Measurements from ENCODE around the gene CLIC3.

Gene CLIC3

GRCh38 chr9:137013571-137013940 is 17.2 kb upstream of the CLIC3 start:
- Histone ChIP-seq H3K4me1 (ENCODE audit: control insufficient read depth, insufficient read depth, low read length) (no peaks in the 10 kb centered on the region), H3K9me3 (ENCODE audit: control insufficient read depth, insufficient read depth, low read length) (no peaks in the 10 kb centered on the region), H3K27me3 (ENCODE audit: control insufficient read depth, insufficient read depth, low read length) (no peaks in the 10 kb centered on the region), H3K9ac (ENCODE audit: low read depth, low read length) (no peak overlapping the region), H3K4me3 (ENCODE audit: low read depth, low read length) (no peak overlapping the region), H3K36me3 (ENCODE audit: control insufficient read depth, insufficient read depth, low read length) (peaks cover 3% of the 10 kb centered on the region)

- Histone ChIP-seq H3K4me3 (ENCODE audit: low read depth, low read length) (no peak overlapping the region), H3K36me3 (ENCODE audit: control insufficient read depth, insufficient read depth, low read length) (peaks cover 6% of the 10 kb centered on the region), H3K9ac (ENCODE audit: low read depth, low read length) (no peak overlapping the region), H3K4me1 (ENCODE audit: control insufficient read depth, insufficient read depth, low read length) (no peaks in the 10 kb centered on the region), H3K27me3 (ENCODE audit: control insufficient read depth, insufficient read depth, low read length) (no peaks in the 10 kb centered on the region), H3K9me3 (ENCODE audit: control insufficient read depth, insufficient read depth, low read length) (no peaks in the 10 kb centered on the region)
Observed at GRCh38 chr9:137012694-137013570, 16.6 kb upstream of the CLIC3 start.

GRCh38 chr9:137011907-137012675 is 15.7 kb upstream of the CLIC3 start:
- Histone ChIP-seq H3K4me3 (ENCODE audit: low read depth, low read length) (no peak overlapping the region), H3K9me3 (ENCODE audit: control insufficient read depth, insufficient read depth, low read length) (no peaks in the 10 kb centered on the region), H3K9ac (ENCODE audit: low read depth, low read length) (no peak overlapping the region), H3K27me3 (ENCODE audit: control insufficient read depth, insufficient read depth, low read length) (no peaks in the 10 kb centered on the region), H3K36me3 (ENCODE audit: control insufficient read depth, insufficient read depth, low read length) (peaks cover 6% of the 10 kb centered on the region), H3K4me1 (ENCODE audit: control insufficient read depth, insufficient read depth, low read length) (no peaks in the 10 kb centered on the region)

GRCh38 chr9:137011156-137011555 is 14.8 kb upstream of the CLIC3 start:
- no peaks in the 10 kb centered on the region for H3K27me3 ChIP-seq (ENCODE audit: control insufficient read depth, insufficient read depth, low read length)
- H3K4me3 ChIP-seq (ENCODE audit: low read depth, low read length): no peak overlapping the region
- no peak overlapping the region for H3K9ac ChIP-seq (ENCODE audit: low read depth, low read length)
- H3K36me3 ChIP-seq (ENCODE audit: control insufficient read depth, insufficient read depth, low read length): peaks cover 6% of the 10 kb centered on the region
- H3K4me1 ChIP-seq (ENCODE audit: control insufficient read depth, insufficient read depth, low read length): no peaks in the 10 kb centered on the region
- no peaks in the 10 kb centered on the region for H3K9me3 ChIP-seq (ENCODE audit: control insufficient read depth, insufficient read depth, low read length)

- Histone ChIP-seq H3K4me3 (ENCODE audit: low read depth, low read length) (no peak overlapping the region), H3K36me3 (ENCODE audit: control insufficient read depth, insufficient read depth, low read length) (peaks cover 6% of the 10 kb centered on the region), H3K9ac (ENCODE audit: low read depth, low read length) (no peak overlapping the region), H3K27me3 (ENCODE audit: control insufficient read depth, insufficient read depth, low read length) (no peaks in the 10 kb centered on the region), H3K9me3 (ENCODE audit: control insufficient read depth, insufficient read depth, low read length) (no peaks in the 10 kb centered on the region), H3K4me1 (ENCODE audit: control insufficient read depth, insufficient read depth, low read length) (no peaks in the 10 kb centered on the region)
Observed at GRCh38 chr9:137009938-137010732, 13.8 kb upstream of the CLIC3 start.

GRCh38 chr9:137009217-137009616 is 12.8 kb upstream of the CLIC3 start:
- H3K27me3 ChIP-seq (ENCODE audit: control insufficient read depth, insufficient read depth, low read length): no peaks in the 10 kb centered on the region
- H3K9me3 ChIP-seq (ENCODE audit: control insufficient read depth, insufficient read depth, low read length): no peaks in the 10 kb centered on the region
- peaks cover 6% of the 10 kb centered on the region for H3K36me3 ChIP-seq (ENCODE audit: control insufficient read depth, insufficient read depth, low read length)
- no peak overlapping the region for H3K9ac ChIP-seq (ENCODE audit: low read depth, low read length)
- H3K4me3 ChIP-seq (ENCODE audit: low read depth, low read length): no peak overlapping the region
- no peaks in the 10 kb centered on the region for H3K4me1 ChIP-seq (ENCODE audit: control insufficient read depth, insufficient read depth, low read length)

GRCh38 chr9:137008312-137008711 is 11.9 kb upstream of the CLIC3 start:
- H3K36me3 ChIP-seq (ENCODE audit: control insufficient read depth, insufficient read depth, low read length): peaks cover 6% of the 10 kb centered on the region
- no peak overlapping the region for H3K4me3 ChIP-seq (ENCODE audit: low read depth, low read length)
- no peaks in the 10 kb centered on the region for H3K4me1 ChIP-seq (ENCODE audit: control insufficient read depth, insufficient read depth, low read length)
- no peaks in the 10 kb centered on the region for H3K9me3 ChIP-seq (ENCODE audit: control insufficient read depth, insufficient read depth, low read length)
- H3K9ac ChIP-seq (ENCODE audit: low read depth, low read length): no peak overlapping the region
- no peaks in the 10 kb centered on the region for H3K27me3 ChIP-seq (ENCODE audit: control insufficient read depth, insufficient read depth, low read length)

- H3K4me1 ChIP-seq (ENCODE audit: control insufficient read depth, insufficient read depth, low read length): no peaks in the 10 kb centered on the region
- no peak overlapping the region for H3K4me3 ChIP-seq (ENCODE audit: low read depth, low read length)
- no peak overlapping the region for H3K9ac ChIP-seq (ENCODE audit: low read depth, low read length)
- no peaks in the 10 kb centered on the region for H3K9me3 ChIP-seq (ENCODE audit: control insufficient read depth, insufficient read depth, low read length)
- H3K27me3 ChIP-seq (ENCODE audit: control insufficient read depth, insufficient read depth, low read length): no peaks in the 10 kb centered on the region
- peaks cover 6% of the 10 kb centered on the region for H3K36me3 ChIP-seq (ENCODE audit: control insufficient read depth, insufficient read depth, low read length)
Observed at GRCh38 chr9:137007816-137008270, 11.5 kb upstream of the CLIC3 start.

- H3K27me3 ChIP-seq (ENCODE audit: control insufficient read depth, insufficient read depth, low read length): no peaks in the 10 kb centered on the region
- peaks cover 6% of the 10 kb centered on the region for H3K36me3 ChIP-seq (ENCODE audit: control insufficient read depth, insufficient read depth, low read length)
- no peaks in the 10 kb centered on the region for H3K9me3 ChIP-seq (ENCODE audit: control insufficient read depth, insufficient read depth, low read length)
- no peak overlapping the region for H3K9ac ChIP-seq (ENCODE audit: low read depth, low read length)
- H3K4me3 ChIP-seq (ENCODE audit: low read depth, low read length): no peak overlapping the region
- H3K4me1 ChIP-seq (ENCODE audit: control insufficient read depth, insufficient read depth, low read length): no peaks in the 10 kb centered on the region
Observed at GRCh38 chr9:137007108-137007815, 10.9 kb upstream of the CLIC3 start.

GRCh38 chr9:137006116-137007003 is 10.0 kb upstream of the CLIC3 start:
- Histone ChIP-seq H3K4me1 (ENCODE audit: control insufficient read depth, insufficient read depth, low read length) (no peaks in the 10 kb centered on the region), H3K36me3 (ENCODE audit: control insufficient read depth, insufficient read depth, low read length) (peaks cover 3% of the 10 kb centered on the region), H3K9ac (ENCODE audit: low read depth, low read length) (no peak overlapping the region), H3K27me3 (ENCODE audit: control insufficient read depth, insufficient read depth, low read length) (no peaks in the 10 kb centered on the region), H3K9me3 (ENCODE audit: control insufficient read depth, insufficient read depth, low read length) (no peaks in the 10 kb centered on the region), H3K4me3 (ENCODE audit: low read depth, low read length) (no peak overlapping the region)

Measured in iPS-15b (cell line).